IMR-90 (cell line): ENCODE results near the gene MAVS.

Source experiments
- CTCF ChIP-seq: conservative IDR thresholded peaks from 2 replicates; pipeline ENCODE4 v1.5.1; 2012; ENCODE audit warnings: mild to moderate bottlenecking, low read depth, low read length, improper control_type of control experiment
- NFE2L2 ChIP-seq: fragments of 150-350 bp; IDR thresholded peaks from 2 replicates; pipeline ENCODE4 v1.6.1; 2016; ENCODE audit warnings: low read depth, mild to moderate bottlenecking, low read length
- POLR2A ChIP-seq: IDR thresholded peaks from 2 replicates; pipeline ENCODE4 v1.6.1; 2012; ENCODE audit warnings: mild to moderate bottlenecking, low read depth, low read length
- RCOR1 ChIP-seq: IDR thresholded peaks from 2 replicates; pipeline ENCODE4 v1.6.1; 2012; ENCODE audit warnings: mild to moderate bottlenecking, low read length, improper control_type of control experiment; ENCODE audit not compliant: insufficient replicate concordance

- TF ChIP-seq CTCF: no peak
- no peak for TF ChIP-seq POLR2A
- TF ChIP-seq RCOR1: no peak
- TF ChIP-seq NFE2L2: no peak
Observed at GRCh38 chr20:3846378-3846739, 275 bp upstream of the MAVS start.
